SK-N-SH (cell line): ENCODE data around the gene FABP3. TPM values are rescaled to one million over a fixed set of nuclear protein-coding genes. Genes with fewer than 3 reads are reported as not detected.

Experiments used
- CTCF ChIA-PET: fragments of 300-600, 350-600 bp; formaldehyde crosslinking; extraction: SDS; loops from one replicate; lab custom pipeline; 2021; lab: Yijun Ruan, JAX
- POLR2A ChIA-PET: fragments of 350-600 bp; sonication (Branson Sonifier 250); formaldehyde crosslinking; extraction: SDS; loops from one replicate; lab custom pipeline; 2020; ENCODE audit warnings: antibody characterized with exemption, inconsistent platforms; lab: Yijun Ruan, JAX
- DNase-seq: peaks from one replicate; pipeline ENCODE4 v3.0.0; 2012
- H2AFZ ChIP-seq: fragments of 200-600 bp; sonication (generic); 2 replicates; pipeline ENCODE4 v1.8.1; 2016; ENCODE audit warnings: antibody characterized with exemption, mild to moderate bottlenecking, low read depth
- H3F3A ChIP-seq: fragments of 200-600 bp; sonication (generic); replicated peaks from 2 replicates; pipeline ENCODE3; 2016; ENCODE audit warnings: antibody characterized with exemption, mild to moderate bottlenecking; ENCODE audit not compliant: insufficient read depth
- H3K27ac ChIP-seq, 2 experiments: fragments of 200-500 bp in 1 of 2; fragments of 200-600 bp in 1 of 2; sonication (Bioruptor generic) in 1 of 2; sonication (generic), shearing (Covaris generic) in 1 of 2; 2 replicates each; pipeline versions ENCODE4 v1.5.1 to v1.6.1; 2014 to 2016; ENCODE audit warnings: low read depth in 2 of 2, inconsistent platforms in 1 of 2, low read length in 1 of 2, mild to moderate bottlenecking in 1 of 2, mixed read lengths in 1 of 2
- H3K27me3 ChIP-seq: fragments of 200-600 bp; sonication (generic), shearing (Covaris generic); 2 replicates; pipeline ENCODE4 v1.6.1; 2016; ENCODE audit warnings: mixed run types; ENCODE audit not compliant: insufficient read depth
- H3K36me3 ChIP-seq, 2 experiments: fragments of 200-500 bp in 1 of 2; fragments of 200-600 bp in 1 of 2; sonication (Bioruptor generic) in 1 of 2; sonication (generic) in 1 of 2; replicated peaks in 1 of 2; 2 replicates each; pipeline versions ENCODE3 to v1.5.1; 2014 to 2016; ENCODE audit warnings: low read length in 1 of 2, mild to moderate bottlenecking in 1 of 2; ENCODE audit not compliant: insufficient read depth in 2 of 2, control insufficient read depth in 1 of 2
- H3K4me1 ChIP-seq, 2 experiments: fragments of 200-500 bp in 1 of 2; fragments of 200-600 bp in 1 of 2; sonication (Bioruptor generic) in 1 of 2; sonication (generic), shearing (Covaris generic) in 1 of 2; 2 replicates each; pipeline versions ENCODE4 v1.5.1 to v1.6.1; 2014 to 2016; ENCODE audit warnings: low read depth in 1 of 2, low read length in 1 of 2, mixed run types in 1 of 2; ENCODE audit not compliant: insufficient read depth in 2 of 2, control insufficient read depth in 1 of 2
- H3K4me2 ChIP-seq: fragments of 200-600 bp; sonication (generic), shearing (Covaris generic); 2 replicates; pipeline ENCODE4 v1.6.1; 2017; ENCODE audit warnings: mixed run types
- H3K4me3 ChIP-seq, 2 experiments: fragments of 200-500 bp in 1 of 2; fragments of 200-600 bp in 1 of 2; sonication (Bioruptor generic) in 1 of 2; sonication (generic), shearing (Covaris generic) in 1 of 2; 2 replicates each; pipeline versions ENCODE4 v1.5.1 to v1.8.1; 2014 to 2016; ENCODE audit warnings: low read depth in 2 of 2, inconsistent platforms in 1 of 2, low read length in 1 of 2, mild to moderate bottlenecking in 1 of 2, mixed read lengths in 1 of 2, moderate library complexity in 1 of 2
- H3K79me2 ChIP-seq: fragments of 200-600 bp; sonication (generic); 2 replicates; pipeline ENCODE4 v1.8.1; 2017; ENCODE audit warnings: mild to moderate bottlenecking; ENCODE audit not compliant: insufficient read depth
- H3K9ac ChIP-seq: fragments of 200-600 bp; sonication (generic); 2 replicates; pipeline ENCODE4 v1.6.1; 2017; ENCODE audit warnings: mixed run types
- H3K9me2 ChIP-seq: fragments of 200-600 bp; sonication (generic); 2 replicates; pipeline ENCODE4 v1.6.1; 2017; ENCODE audit warnings: mixed run types
- H3K9me3 ChIP-seq: fragments of 200-600 bp; sonication (generic); 2 replicates; pipeline ENCODE4 v1.6.1; 2017; ENCODE audit warnings: mixed run types, mild to moderate bottlenecking, moderate library complexity
- H4K20me1 ChIP-seq: fragments of 200-600 bp; sonication (generic); 2 replicates; pipeline ENCODE4 v1.6.1; 2017; ENCODE audit warnings: mild to moderate bottlenecking, mixed run types; ENCODE audit not compliant: insufficient read depth
- CHD2 ChIP-seq: fragments of 150-350 bp; IDR thresholded peaks from 2 replicates; pipeline ENCODE4 v1.6.1; 2018; ENCODE audit warnings: low read length; ENCODE audit not compliant: partially characterized antibody
- ELF1 ChIP-seq: IDR thresholded peaks from 2 replicates; pipeline ENCODE4 v1.4.0; 2012
- EP300 ChIP-seq, 2 experiments: IDR thresholded peaks; 2 replicates each; pipeline versions ENCODE4 v1.4.0 to v1.6.1; 2012; ENCODE audit warnings: borderline replicate concordance in 1 of 2, low read depth in 1 of 2, low read length in 1 of 2
- FOSL2 ChIP-seq: IDR thresholded peaks from 2 replicates; pipeline ENCODE4 v1.4.0; 2012; ENCODE audit warnings: low read depth, mild to moderate bottlenecking, moderate library complexity, borderline replicate concordance
- FOXJ3 ChIP-seq: sonication (generic); formaldehyde crosslinking; IDR thresholded peaks from 2 replicates; pipeline ENCODE4 v1.5.1; 2020; ENCODE audit warnings: mild to moderate bottlenecking, missing genetic modification reagents
- FOXM1 ChIP-seq: IDR thresholded peaks from 2 replicates; pipeline ENCODE4 v1.4.0; 2012; ENCODE audit warnings: low read depth, mild to moderate bottlenecking
- GABPA ChIP-seq: IDR thresholded peaks from 2 replicates; pipeline ENCODE4 v1.4.0; 2012; ENCODE audit warnings: low read depth, mild to moderate bottlenecking
- GATA2 ChIP-seq: sonication (generic); formaldehyde crosslinking; IDR thresholded peaks from 2 replicates; pipeline ENCODE4 v1.5.0; 2020; ENCODE audit warnings: mild to moderate bottlenecking, missing genetic modification reagents
- JUND ChIP-seq: IDR thresholded peaks from 2 replicates; pipeline ENCODE4 v1.4.0; 2012
- MAX ChIP-seq: IDR thresholded peaks from 2 replicates; pipeline ENCODE4 v1.4.0; 2012; ENCODE audit warnings: low read depth
- MXI1 ChIP-seq: IDR thresholded peaks from 2 replicates; pipeline ENCODE4 v1.6.1; 2012; ENCODE audit warnings: mild to moderate bottlenecking, low read depth, low read length, improper control_type of control experiment
- NFIC ChIP-seq: IDR thresholded peaks from 2 replicates; pipeline ENCODE4 v1.4.0; 2012; ENCODE audit warnings: borderline replicate concordance
- POLR2AphosphoS5 ChIP-seq: IDR thresholded peaks from 2 replicates; pipeline ENCODE4 v1.6.1; 2012; ENCODE audit warnings: low read depth, low read length
- RAD21 ChIP-seq: IDR thresholded peaks from 2 replicates; pipeline ENCODE4 v1.6.1; 2012; ENCODE audit warnings: mild to moderate bottlenecking, low read length
- RCOR1 ChIP-seq: fragments of 150-350 bp; IDR thresholded peaks from 2 replicates; pipeline ENCODE4 v1.6.1; 2017; ENCODE audit warnings: antibody characterized with exemption, low read length
- RFX5 ChIP-seq: IDR thresholded peaks from 2 replicates; pipeline ENCODE4 v1.6.1; 2012; ENCODE audit warnings: mild to moderate bottlenecking, improper control_type of control experiment, low read length
- SIN3A ChIP-seq: IDR thresholded peaks from 2 replicates; pipeline ENCODE4 v1.6.1; 2012; ENCODE audit warnings: low read depth, mild to moderate bottlenecking, low read length, moderate library complexity, borderline replicate concordance
- TAF1 ChIP-seq: IDR thresholded peaks from 2 replicates; pipeline ENCODE4 v1.6.1; 2012; ENCODE audit warnings: low read depth, mild to moderate bottlenecking, low read length, moderate library complexity, borderline replicate concordance
- TCF12 ChIP-seq: IDR thresholded peaks from 2 replicates; pipeline ENCODE4 v1.4.0; 2012
- TEAD4 ChIP-seq: IDR thresholded peaks from 2 replicates; pipeline ENCODE4 v1.4.0; 2012; ENCODE audit warnings: mild to moderate bottlenecking, borderline replicate concordance; ENCODE audit not compliant: insufficient read depth
- USF2 ChIP-seq: fragments of 150-350 bp; IDR thresholded peaks from 2 replicates; pipeline ENCODE4 v1.6.1; 2017; ENCODE audit warnings: antibody characterized with exemption, low read length, low read depth, borderline replicate concordance
- YY1 ChIP-seq: IDR thresholded peaks from 2 replicates; pipeline ENCODE4 v1.4.0; 2012; ENCODE audit warnings: low read depth, mild to moderate bottlenecking
- WGBS: methylation state at CpG from one replicate; pipeline ENCODE4 v1.1.6; 2017; ENCODE audit warnings: low lambda C conversion rate; 5-methylcytosine and 5-hydroxymethylcytosine counted together
- polyA plus RNA-seq, 3 experiments: library from polyadenylated mRNA; depleted of rRNA; stranded (reverse); fragments of >200 nt; gene quantifications; 2 replicates each; pipeline ENCODE4 v1.2.3, GENCODE V29; 2012
- TF ChIP-seq, protein P1 (sequence below): IDR thresholded peaks from 2 replicates; pipeline ENCODE4 v1.6.1; 2012; ENCODE audit warnings: mild to moderate bottlenecking, low read depth, low read length, moderate library complexity
- TF ChIP-seq, protein P2 (sequence below): fragments of 200-600 bp; sonication (generic); IDR thresholded peaks from 2 replicates; pipeline ENCODE4 v1.6.1; 2017; ENCODE audit warnings: antibody characterized with exemption, mild to moderate bottlenecking, moderate library complexity
- TF ChIP-seq, protein P3 (sequence below): fragments of 150-350 bp; IDR thresholded peaks from 2 replicates; pipeline ENCODE4 v1.6.1; 2016; ENCODE audit warnings: mild to moderate bottlenecking, low read depth, low read length
- TF ChIP-seq, protein P4 (sequence below): IDR thresholded peaks from 2 replicates; pipeline ENCODE4; 2012

FABP3 gene
- polyA plus RNA-seq, 1 of the 3 experiments (the other 2 are of a cell fraction), result 0.08 TPM

GRCh38 chr1:31394584-31395193 lies 21.8 kb upstream of the FABP3 start:
- H4K20me1 ChIP-seq, result no peaks in the 10 kb centered on the region
- no peaks in the 10 kb centered on the region for H3K27me3 ChIP-seq
- H3K4me1 ChIP-seq, result peaks cover 3 to 12% of the 10 kb centered on the region in 2 experiments; a peak in 2 of 4 replicates
- H3K4me3 ChIP-seq, result peak overlapping the region; percentile 41 to 58; a peak in 3 of 4 replicates
- no peaks in the 10 kb centered on the region for H3K9me2 ChIP-seq
- no peak overlapping the region for H3K27ac ChIP-seq
- H2AFZ ChIP-seq, result peak overlapping the region; percentile 82
- no peaks in the 10 kb centered on the region for H3K36me3 ChIP-seq
- H3F3A ChIP-seq, result peaks cover 16% of the 10 kb centered on the region
- H3K4me2 ChIP-seq, result peak overlapping the region; percentile 76
- POLR2A ChIA-PET, result interaction anchor here (1.1 to 1.6 kb wide), 2 partner anchors 10 to 20 kb away, joined by 3 to 4 read pairs; no protein-coding TSS in a partner anchor
- CTCF ChIA-PET, result interaction anchor here (0.6 to 13.9 kb wide), 43 partner anchors 10 to 733 kb away, joined by 3 to 287 read pairs (median 4); partner anchors contain the start of genes FABP3 and SERINC2
- DNase-seq, result peak; percentile 88
- 9% methylated on average over 12 of the region's 36 CpGs for WGBS
- H3K79me2 ChIP-seq, result no peaks in the 10 kb centered on the region
- no peak overlapping the region for H3K9ac ChIP-seq
- no peaks in the 10 kb centered on the region for H3K9me3 ChIP-seq
- TF ChIP-seq, protein P1, sequence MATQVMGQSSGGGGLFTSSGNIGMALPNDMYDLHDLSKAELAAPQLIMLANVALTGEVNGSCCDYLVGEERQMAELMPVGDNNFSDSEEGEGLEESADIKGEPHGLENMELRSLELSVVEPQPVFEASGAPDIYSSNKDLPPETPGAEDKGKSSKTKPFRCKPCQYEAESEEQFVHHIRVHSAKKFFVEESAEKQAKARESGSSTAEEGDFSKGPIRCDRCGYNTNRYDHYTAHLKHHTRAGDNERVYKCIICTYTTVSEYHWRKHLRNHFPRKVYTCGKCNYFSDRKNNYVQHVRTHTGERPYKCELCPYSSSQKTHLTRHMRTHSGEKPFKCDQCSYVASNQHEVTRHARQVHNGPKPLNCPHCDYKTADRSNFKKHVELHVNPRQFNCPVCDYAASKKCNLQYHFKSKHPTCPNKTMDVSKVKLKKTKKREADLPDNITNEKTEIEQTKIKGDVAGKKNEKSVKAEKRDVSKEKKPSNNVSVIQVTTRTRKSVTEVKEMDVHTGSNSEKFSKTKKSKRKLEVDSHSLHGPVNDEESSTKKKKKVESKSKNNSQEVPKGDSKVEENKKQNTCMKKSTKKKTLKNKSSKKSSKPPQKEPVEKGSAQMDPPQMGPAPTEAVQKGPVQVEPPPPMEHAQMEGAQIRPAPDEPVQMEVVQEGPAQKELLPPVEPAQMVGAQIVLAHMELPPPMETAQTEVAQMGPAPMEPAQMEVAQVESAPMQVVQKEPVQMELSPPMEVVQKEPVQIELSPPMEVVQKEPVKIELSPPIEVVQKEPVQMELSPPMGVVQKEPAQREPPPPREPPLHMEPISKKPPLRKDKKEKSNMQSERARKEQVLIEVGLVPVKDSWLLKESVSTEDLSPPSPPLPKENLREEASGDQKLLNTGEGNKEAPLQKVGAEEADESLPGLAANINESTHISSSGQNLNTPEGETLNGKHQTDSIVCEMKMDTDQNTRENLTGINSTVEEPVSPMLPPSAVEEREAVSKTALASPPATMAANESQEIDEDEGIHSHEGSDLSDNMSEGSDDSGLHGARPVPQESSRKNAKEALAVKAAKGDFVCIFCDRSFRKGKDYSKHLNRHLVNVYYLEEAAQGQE, result no peak
- TF ChIP-seq MAX (peak; percentile 32; the same call in 1 of the 2 replicates), RFX5 (no peak), NFIC (no peak), CHD2 (peak; percentile 51), TCF12 (no peak), TAF1 (no peak), FOXJ3 (CRISPR knock-in tag) (no peak), GABPA (no peak), FOXM1 (no peak), GATA2 (CRISPR knock-in tag) (no peak), JUND (no peak), RCOR1 (0 out of 2 replicates have a peak, but pooled peaks have one; percentile 61), USF2 (no peak), POLR2AphosphoS5 (no peak), MXI1 (no peak), YY1 (no peak), EP300 (IDR thresholded peaks at IDR 0.05; ENCODE audit: borderline replicate concordance in 1 of 2, low read depth in 1 of 2, low read length in 1 of 2) (no peak), FOSL2 (no peak), SIN3A (no peak), RAD21 (peak; percentile 79), TEAD4 (no peak), ELF1 (0 out of 2 replicates have a peak, but pooled peaks have one; percentile 8)
- TF ChIP-seq, protein P2, sequence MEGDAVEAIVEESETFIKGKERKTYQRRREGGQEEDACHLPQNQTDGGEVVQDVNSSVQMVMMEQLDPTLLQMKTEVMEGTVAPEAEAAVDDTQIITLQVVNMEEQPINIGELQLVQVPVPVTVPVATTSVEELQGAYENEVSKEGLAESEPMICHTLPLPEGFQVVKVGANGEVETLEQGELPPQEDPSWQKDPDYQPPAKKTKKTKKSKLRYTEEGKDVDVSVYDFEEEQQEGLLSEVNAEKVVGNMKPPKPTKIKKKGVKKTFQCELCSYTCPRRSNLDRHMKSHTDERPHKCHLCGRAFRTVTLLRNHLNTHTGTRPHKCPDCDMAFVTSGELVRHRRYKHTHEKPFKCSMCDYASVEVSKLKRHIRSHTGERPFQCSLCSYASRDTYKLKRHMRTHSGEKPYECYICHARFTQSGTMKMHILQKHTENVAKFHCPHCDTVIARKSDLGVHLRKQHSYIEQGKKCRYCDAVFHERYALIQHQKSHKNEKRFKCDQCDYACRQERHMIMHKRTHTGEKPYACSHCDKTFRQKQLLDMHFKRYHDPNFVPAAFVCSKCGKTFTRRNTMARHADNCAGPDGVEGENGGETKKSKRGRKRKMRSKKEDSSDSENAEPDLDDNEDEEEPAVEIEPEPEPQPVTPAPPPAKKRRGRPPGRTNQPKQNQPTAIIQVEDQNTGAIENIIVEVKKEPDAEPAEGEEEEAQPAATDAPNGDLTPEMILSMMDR, result peak; percentile 86
- TF ChIP-seq, protein P3, sequence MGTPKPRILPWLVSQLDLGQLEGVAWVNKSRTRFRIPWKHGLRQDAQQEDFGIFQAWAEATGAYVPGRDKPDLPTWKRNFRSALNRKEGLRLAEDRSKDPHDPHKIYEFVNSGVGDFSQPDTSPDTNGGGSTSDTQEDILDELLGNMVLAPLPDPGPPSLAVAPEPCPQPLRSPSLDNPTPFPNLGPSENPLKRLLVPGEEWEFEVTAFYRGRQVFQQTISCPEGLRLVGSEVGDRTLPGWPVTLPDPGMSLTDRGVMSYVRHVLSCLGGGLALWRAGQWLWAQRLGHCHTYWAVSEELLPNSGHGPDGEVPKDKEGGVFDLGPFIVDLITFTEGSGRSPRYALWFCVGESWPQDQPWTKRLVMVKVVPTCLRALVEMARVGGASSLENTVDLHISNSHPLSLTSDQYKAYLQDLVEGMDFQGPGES, result no peak
- TF ChIP-seq, protein P4, sequence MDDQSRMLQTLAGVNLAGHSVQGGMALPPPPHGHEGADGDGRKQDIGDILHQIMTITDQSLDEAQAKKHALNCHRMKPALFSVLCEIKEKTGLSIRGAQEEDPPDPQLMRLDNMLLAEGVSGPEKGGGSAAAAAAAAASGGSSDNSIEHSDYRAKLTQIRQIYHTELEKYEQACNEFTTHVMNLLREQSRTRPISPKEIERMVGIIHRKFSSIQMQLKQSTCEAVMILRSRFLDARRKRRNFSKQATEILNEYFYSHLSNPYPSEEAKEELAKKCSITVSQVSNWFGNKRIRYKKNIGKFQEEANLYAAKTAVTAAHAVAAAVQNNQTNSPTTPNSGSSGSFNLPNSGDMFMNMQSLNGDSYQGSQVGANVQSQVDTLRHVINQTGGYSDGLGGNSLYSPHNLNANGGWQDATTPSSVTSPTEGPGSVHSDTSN, result no peak
